HEK293 (cell line): ENCODE measurements around the gene PPDPF.

Experiments used
- CTCF ChIA-PET: fragments of 350-600 bp; formaldehyde crosslinking; extraction: SDS; loops from one replicate; lab custom pipeline; 2021; ENCODE audit warnings: antibody characterized with exemption; lab: Yijun Ruan, JAX
- POLR2A ChIA-PET: fragments of 300-600 bp; formaldehyde crosslinking; extraction: SDS; loops from one replicate; lab custom pipeline; 2020; ENCODE audit warnings: antibody characterized with exemption, inconsistent platforms; lab: Yijun Ruan, JAX
- H3K27ac ChIP-seq: fragments of 200-500 bp; sonication (Bioruptor generic); 2 replicates; pipeline ENCODE4 v1.5.1; 2014; ENCODE audit warnings: low read depth, low read length, control low read depth, inconsistent platforms; ENCODE audit errors: extremely low read depth
- H3K36me3 ChIP-seq, 2 experiments: fragments of 200-500 bp in 1 of 2; sonication (Bioruptor generic) in 1 of 2; 1 replicate in 1 of 2; 2 replicates in 1 of 2; pipeline ENCODE4 v1.5.1; 2014 to 2017; ENCODE audit warnings: inconsistent platforms in 2 of 2, low read length in 2 of 2; ENCODE audit not compliant: control insufficient read depth in 2 of 2, insufficient read depth in 1 of 2
- H3K4me1 ChIP-seq: fragments of 200-500 bp; sonication (Bioruptor generic); 2 replicates; pipeline ENCODE4 v1.5.1; 2014; ENCODE audit warnings: mild to moderate bottlenecking, low read length, inconsistent platforms; ENCODE audit not compliant: control insufficient read depth, insufficient read depth
- H3K4me3 ChIP-seq: 2 replicates; pipeline ENCODE4 v1.5.1; 2011; ENCODE audit warnings: low read depth, mild to moderate bottlenecking, control low read depth, low read length, moderate library complexity
- H3K9me3 ChIP-seq: fragments of 200-500 bp; sonication (Bioruptor generic); 2 replicates; pipeline ENCODE4 v1.5.1; 2014; ENCODE audit warnings: low read depth, low read length, inconsistent platforms; ENCODE audit not compliant: control insufficient read depth, insufficient read depth
- KLF16 ChIP-seq: fragments of 450-650 bp; formaldehyde crosslinking; IDR thresholded peaks from 2 replicates; pipeline ENCODE4 v1.5.1; 2017; ENCODE audit warnings: missing biosample characterization, missing genetic modification characterization
- OVOL3 ChIP-seq: fragments of 450-650 bp; formaldehyde crosslinking; IDR thresholded peaks from 2 replicates; pipeline ENCODE4 v1.5.1; 2016; ENCODE audit warnings: missing biosample characterization, missing genetic modification characterization
- ZFP41 ChIP-seq: fragments of 450-650 bp; formaldehyde crosslinking; IDR thresholded peaks from 2 replicates; pipeline ENCODE4 v1.5.1; 2016; ENCODE audit warnings: missing biosample characterization, missing genetic modification characterization, borderline replicate concordance
- ZFP69B ChIP-seq: fragments of 450-650 bp; formaldehyde crosslinking; IDR thresholded peaks from 2 replicates; pipeline ENCODE4 v1.5.1; 2016; ENCODE audit warnings: missing biosample characterization, missing genetic modification characterization
- ZNF10 ChIP-seq: fragments of 450-650 bp; formaldehyde crosslinking; IDR thresholded peaks from 2 replicates; pipeline ENCODE4 v1.5.1; 2017; ENCODE audit warnings: missing biosample characterization, missing genetic modification characterization
- ZNF121 ChIP-seq: fragments of 450-650 bp; formaldehyde crosslinking; IDR thresholded peaks from 2 replicates; pipeline ENCODE4 v1.5.1; 2016; ENCODE audit warnings: missing biosample characterization, missing genetic modification characterization
- ZNF175 ChIP-seq: fragments of 450-650 bp; formaldehyde crosslinking; IDR thresholded peaks from 2 replicates; pipeline ENCODE4 v1.5.1; 2016; ENCODE audit warnings: missing biosample characterization, missing genetic modification characterization
- ZNF558 ChIP-seq: fragments of 450-650 bp; formaldehyde crosslinking; IDR thresholded peaks from 2 replicates; pipeline ENCODE4 v1.5.1; 2016; ENCODE audit warnings: missing biosample characterization, missing genetic modification characterization
- ZNF596 ChIP-seq: fragments of 450-650 bp; IDR thresholded peaks from 2 replicates; pipeline ENCODE4 v1.5.0; 2018; ENCODE audit warnings: missing biosample characterization, mild to moderate bottlenecking, missing genetic modification characterization, moderate library complexity
- ZNF610 ChIP-seq: fragments of 450-650 bp; formaldehyde crosslinking; IDR thresholded peaks from 2 replicates; pipeline ENCODE4 v1.5.1; 2016; ENCODE audit warnings: missing biosample characterization, missing genetic modification characterization, borderline replicate concordance
- ZNF658 ChIP-seq: fragments of 450-650 bp; formaldehyde crosslinking; IDR thresholded peaks from 2 replicates; pipeline ENCODE4; 2016; ENCODE audit warnings: missing biosample characterization, missing genetic modification characterization
- ZNF843 ChIP-seq: fragments of 450-650 bp; formaldehyde crosslinking; IDR thresholded peaks from 2 replicates; pipeline ENCODE4 v1.5.1; 2016; ENCODE audit warnings: missing biosample characterization, missing genetic modification characterization
- TF ChIP-seq, protein P1 (sequence below): fragments of 450-650 bp; formaldehyde crosslinking; IDR thresholded peaks from 2 replicates; pipeline ENCODE4 v1.5.1; 2017; ENCODE audit warnings: missing biosample characterization, missing genetic modification characterization
- TF ChIP-seq, protein P2 (sequence below): fragments of 450-650 bp; formaldehyde crosslinking; IDR thresholded peaks from 2 replicates; pipeline ENCODE4 v1.5.1; 2016; ENCODE audit warnings: missing biosample characterization, missing genetic modification characterization, borderline replicate concordance
- TF ChIP-seq, protein P3 (sequence below): fragments of 450-650 bp; formaldehyde crosslinking; IDR thresholded peaks from 2 replicates; pipeline ENCODE4 v1.5.1; 2016; ENCODE audit warnings: missing biosample characterization, missing genetic modification characterization

Gene PPDPF

DNA sequence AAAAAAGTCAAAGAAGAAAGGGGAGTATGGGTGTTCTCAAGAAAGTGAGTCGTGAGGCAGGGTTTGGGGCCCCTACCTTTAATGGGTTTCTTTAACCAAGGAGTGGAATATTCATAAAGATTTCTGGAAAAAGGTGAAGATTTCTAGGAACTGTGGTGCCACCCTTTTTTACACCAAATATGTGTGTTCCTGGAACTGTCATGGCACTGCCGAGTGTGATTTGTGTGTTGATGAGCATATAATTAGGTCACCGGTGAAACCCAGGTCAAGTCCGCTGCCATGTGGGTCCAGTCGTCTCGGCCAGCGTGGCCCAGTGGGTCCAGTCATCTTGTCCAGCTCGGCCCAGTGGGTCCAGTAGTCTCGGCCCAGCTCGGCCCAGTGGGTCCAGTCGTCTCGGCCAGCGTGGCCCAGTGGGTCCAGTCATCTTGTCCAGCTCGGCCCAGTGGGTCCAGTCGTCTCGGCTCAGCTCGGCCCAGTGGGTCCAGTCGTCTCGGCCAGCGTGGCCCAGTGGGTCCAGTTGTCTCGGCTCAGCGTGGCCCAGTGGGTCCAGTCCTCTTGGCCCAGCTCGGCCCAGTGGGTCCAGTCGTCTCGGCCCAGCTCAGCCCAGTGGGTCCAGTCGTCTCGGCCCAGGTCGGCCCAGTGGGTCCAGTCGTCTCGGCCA, 13.4 kb upstream of the PPDPF start:
- POLR2A ChIA-PET = interaction anchor here (0.7 kb wide), 1 partner anchor 22 kb away, joined by 3 read pairs; no protein-coding TSS in a partner anchor
- no peak overlapping the region for H3K27ac ChIP-seq
- H3K9me3 ChIP-seq = no peaks in the 10 kb centered on the region
- TF ChIP-seq OVOL3 = no peak
- no peak for TF ChIP-seq ZFP69B (tag by site-specific recombination)
- no peak for TF ChIP-seq ZNF10
- no peak for TF ChIP-seq ZNF658 (tag by site-specific recombination)
- TF ChIP-seq ZNF121 (tag by site-specific recombination) = no peak
- TF ChIP-seq, protein P1, sequence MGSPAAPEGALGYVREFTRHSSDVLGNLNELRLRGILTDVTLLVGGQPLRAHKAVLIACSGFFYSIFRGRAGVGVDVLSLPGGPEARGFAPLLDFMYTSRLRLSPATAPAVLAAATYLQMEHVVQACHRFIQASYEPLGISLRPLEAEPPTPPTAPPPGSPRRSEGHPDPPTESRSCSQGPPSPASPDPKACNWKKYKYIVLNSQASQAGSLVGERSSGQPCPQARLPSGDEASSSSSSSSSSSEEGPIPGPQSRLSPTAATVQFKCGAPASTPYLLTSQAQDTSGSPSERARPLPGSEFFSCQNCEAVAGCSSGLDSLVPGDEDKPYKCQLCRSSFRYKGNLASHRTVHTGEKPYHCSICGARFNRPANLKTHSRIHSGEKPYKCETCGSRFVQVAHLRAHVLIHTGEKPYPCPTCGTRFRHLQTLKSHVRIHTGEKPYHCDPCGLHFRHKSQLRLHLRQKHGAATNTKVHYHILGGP (tag by site-specific recombination) = no peak
- TF ChIP-seq ZNF843 (tag by site-specific recombination) = no peak
- TF ChIP-seq ZNF596 = no peak
- TF ChIP-seq ZFP41 (tag by site-specific recombination) = no peak
- TF ChIP-seq, protein P2, sequence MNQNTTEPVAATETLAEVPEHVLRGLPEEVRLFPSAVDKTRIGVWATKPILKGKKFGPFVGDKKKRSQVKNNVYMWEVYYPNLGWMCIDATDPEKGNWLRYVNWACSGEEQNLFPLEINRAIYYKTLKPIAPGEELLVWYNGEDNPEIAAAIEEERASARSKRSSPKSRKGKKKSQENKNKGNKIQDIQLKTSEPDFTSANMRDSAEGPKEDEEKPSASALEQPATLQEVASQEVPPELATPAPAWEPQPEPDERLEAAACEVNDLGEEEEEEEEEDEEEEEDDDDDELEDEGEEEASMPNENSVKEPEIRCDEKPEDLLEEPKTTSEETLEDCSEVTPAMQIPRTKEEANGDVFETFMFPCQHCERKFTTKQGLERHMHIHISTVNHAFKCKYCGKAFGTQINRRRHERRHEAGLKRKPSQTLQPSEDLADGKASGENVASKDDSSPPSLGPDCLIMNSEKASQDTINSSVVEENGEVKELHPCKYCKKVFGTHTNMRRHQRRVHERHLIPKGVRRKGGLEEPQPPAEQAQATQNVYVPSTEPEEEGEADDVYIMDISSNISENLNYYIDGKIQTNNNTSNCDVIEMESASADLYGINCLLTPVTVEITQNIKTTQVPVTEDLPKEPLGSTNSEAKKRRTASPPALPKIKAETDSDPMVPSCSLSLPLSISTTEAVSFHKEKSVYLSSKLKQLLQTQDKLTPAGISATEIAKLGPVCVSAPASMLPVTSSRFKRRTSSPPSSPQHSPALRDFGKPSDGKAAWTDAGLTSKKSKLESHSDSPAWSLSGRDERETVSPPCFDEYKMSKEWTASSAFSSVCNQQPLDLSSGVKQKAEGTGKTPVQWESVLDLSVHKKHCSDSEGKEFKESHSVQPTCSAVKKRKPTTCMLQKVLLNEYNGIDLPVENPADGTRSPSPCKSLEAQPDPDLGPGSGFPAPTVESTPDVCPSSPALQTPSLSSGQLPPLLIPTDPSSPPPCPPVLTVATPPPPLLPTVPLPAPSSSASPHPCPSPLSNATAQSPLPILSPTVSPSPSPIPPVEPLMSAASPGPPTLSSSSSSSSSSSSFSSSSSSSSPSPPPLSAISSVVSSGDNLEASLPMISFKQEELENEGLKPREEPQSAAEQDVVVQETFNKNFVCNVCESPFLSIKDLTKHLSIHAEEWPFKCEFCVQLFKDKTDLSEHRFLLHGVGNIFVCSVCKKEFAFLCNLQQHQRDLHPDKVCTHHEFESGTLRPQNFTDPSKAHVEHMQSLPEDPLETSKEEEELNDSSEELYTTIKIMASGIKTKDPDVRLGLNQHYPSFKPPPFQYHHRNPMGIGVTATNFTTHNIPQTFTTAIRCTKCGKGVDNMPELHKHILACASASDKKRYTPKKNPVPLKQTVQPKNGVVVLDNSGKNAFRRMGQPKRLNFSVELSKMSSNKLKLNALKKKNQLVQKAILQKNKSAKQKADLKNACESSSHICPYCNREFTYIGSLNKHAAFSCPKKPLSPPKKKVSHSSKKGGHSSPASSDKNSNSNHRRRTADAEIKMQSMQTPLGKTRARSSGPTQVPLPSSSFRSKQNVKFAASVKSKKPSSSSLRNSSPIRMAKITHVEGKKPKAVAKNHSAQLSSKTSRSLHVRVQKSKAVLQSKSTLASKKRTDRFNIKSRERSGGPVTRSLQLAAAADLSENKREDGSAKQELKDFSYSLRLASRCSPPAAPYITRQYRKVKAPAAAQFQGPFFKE (tag by site-specific recombination) = no peak
- TF ChIP-seq ZNF610 (tag by site-specific recombination) = no peak
- TF ChIP-seq ZNF175 = no peak
- no peak for TF ChIP-seq ZNF558 (tag by site-specific recombination)
- TF ChIP-seq, protein P3, sequence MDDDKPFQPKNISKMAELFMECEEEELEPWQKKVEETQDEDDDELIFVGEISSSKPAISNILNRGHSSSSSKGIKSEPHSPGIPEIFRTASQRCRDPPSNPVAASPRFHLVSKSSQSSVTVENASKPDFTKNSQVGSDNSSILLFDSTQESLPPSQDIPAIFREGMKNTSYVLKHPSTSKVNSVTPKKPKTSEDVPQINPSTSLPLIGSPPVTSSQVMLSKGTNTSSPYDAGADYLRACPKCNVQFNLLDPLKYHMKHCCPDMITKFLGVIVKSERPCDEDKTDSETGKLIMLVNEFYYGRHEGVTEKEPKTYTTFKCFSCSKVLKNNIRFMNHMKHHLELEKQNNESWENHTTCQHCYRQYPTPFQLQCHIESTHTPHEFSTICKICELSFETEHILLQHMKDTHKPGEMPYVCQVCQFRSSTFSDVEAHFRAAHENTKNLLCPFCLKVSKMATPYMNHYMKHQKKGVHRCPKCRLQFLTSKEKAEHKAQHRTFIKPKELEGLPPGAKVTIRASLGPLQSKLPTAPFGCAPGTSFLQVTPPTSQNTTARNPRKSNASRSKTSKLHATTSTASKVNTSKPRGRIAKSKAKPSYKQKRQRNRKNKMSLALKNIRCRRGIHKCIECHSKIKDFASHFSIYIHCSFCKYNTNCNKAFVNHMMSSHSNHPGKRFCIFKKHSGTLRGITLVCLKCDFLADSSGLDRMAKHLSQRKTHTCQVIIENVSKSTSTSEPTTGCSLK (tag by site-specific recombination) = no peak
- TF ChIP-seq KLF16 (tag by site-specific recombination) = no peak
- no peak overlapping the region for H3K4me3 ChIP-seq
- CTCF ChIA-PET = no interaction called here
- no peaks in the 10 kb centered on the region for H3K4me1 ChIP-seq
- H3K36me3 ChIP-seq = no peaks in the 10 kb centered on the region
